GM13977 (cell line): ENCODE data around the gene MYO10.

Experiments used
- DNase-seq: peaks from one replicate; pipeline ENCODE4 v3.0.0; 2012; ENCODE audit warnings: low spot score
- in situ Hi-C: fragments of 300-500 bp; cut with MboI; formaldehyde crosslinking; loops from one replicate; pipeline ENCODE4 v1.12.0; 2022; ENCODE audit warnings: low sequenced_read_pairs, low pct_unique_long_range_greater_than_20kb, mixed read lengths, inconsistent platforms; ENCODE audit not compliant: unreplicated experiment
- TF ChIP-seq, protein P1 (sequence below): IDR thresholded peaks from 2 replicates; pipeline ENCODE4 v1.5.1; 2012; ENCODE audit warnings: mild to moderate bottlenecking, control low read depth; ENCODE audit not compliant: insufficient read depth; ENCODE audit errors: extremely low read depth, missing control alignments

MYO10 gene

DNA sequence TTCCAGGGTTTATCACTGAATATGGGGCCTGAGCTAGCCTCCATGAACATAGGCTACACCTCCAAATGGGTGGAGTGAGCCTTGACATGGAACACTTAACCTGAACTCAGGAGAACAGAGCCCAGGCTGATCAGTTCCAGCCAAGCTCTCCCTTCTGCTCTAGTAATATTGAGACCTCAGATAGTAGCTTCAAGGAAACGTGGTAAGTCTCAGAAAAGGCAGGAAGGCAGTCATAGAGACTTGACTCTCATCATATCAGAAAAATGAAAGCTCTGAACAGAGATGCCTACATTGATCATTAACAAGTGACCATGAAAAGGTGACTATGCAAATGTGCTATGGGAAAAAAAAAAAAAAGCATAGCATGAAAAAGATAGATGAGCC lies 40.5 kb upstream of the MYO10 start:
- in situ Hi-C loops = no loop called here
- TF ChIP-seq, protein P1, sequence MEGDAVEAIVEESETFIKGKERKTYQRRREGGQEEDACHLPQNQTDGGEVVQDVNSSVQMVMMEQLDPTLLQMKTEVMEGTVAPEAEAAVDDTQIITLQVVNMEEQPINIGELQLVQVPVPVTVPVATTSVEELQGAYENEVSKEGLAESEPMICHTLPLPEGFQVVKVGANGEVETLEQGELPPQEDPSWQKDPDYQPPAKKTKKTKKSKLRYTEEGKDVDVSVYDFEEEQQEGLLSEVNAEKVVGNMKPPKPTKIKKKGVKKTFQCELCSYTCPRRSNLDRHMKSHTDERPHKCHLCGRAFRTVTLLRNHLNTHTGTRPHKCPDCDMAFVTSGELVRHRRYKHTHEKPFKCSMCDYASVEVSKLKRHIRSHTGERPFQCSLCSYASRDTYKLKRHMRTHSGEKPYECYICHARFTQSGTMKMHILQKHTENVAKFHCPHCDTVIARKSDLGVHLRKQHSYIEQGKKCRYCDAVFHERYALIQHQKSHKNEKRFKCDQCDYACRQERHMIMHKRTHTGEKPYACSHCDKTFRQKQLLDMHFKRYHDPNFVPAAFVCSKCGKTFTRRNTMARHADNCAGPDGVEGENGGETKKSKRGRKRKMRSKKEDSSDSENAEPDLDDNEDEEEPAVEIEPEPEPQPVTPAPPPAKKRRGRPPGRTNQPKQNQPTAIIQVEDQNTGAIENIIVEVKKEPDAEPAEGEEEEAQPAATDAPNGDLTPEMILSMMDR = no peak
- DNase-seq = no peak

DNA sequence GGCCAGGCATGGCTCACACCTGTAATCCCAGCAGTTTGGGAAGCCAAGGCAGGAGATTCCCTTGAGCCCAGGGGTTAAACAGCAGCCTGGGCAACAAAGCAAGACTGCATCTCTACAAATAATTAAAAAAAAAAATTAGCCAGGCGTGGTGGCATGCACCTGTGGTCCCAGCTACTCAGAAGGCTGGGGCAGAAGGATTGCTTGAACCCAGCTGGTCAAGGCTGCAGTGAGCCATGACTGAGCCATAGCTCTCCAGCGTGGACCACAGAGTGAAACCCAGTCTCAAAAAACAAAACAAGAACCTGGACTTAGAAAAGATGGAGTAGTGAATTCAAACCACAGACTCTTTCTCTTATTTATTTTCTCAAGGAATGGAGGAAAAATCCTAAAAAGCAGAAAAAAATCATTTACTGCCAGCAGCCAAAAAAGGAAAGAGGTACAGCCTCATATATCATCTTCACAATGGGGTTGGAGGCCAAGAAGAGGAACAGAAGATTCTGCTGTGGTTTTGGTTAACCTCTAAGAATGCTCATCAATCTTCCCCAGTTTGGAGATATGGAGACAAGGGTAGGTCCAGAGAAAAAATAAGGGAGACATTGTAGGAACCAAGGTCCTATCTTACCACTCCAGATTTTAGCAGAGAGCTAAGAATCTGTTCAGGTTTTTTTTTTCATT lies 40.0 kb upstream of the MYO10 start:
- DNase-seq = no peak

DNA sequence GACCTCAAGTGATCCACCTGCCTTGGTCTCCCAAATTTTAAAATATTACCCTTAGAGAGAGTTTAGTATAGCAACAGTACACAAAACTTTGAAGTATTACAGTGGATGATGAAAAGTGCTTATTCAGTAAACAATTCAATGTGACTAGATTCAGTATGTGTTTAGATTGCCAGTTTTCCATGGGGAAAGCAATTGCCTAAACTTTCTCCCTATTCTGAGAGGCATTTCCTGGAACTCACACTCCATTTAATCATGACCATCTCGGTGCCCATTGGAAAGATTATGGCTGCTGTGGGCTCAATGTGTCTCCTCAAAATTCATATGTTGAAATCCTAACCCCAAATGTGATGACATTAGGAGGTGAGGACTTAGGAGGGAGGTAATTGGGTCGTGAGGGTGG lies 38.9 kb upstream of the MYO10 start:
- TF ChIP-seq, protein P1 = no peak
- DNase-seq = no peak
- in situ Hi-C loops = no loop called here

More for the DNA sequence above, 40.0 kb upstream of the MYO10 start:
- TF ChIP-seq, protein P1 = no peak
- in situ Hi-C loops = no loop called here

DNA sequence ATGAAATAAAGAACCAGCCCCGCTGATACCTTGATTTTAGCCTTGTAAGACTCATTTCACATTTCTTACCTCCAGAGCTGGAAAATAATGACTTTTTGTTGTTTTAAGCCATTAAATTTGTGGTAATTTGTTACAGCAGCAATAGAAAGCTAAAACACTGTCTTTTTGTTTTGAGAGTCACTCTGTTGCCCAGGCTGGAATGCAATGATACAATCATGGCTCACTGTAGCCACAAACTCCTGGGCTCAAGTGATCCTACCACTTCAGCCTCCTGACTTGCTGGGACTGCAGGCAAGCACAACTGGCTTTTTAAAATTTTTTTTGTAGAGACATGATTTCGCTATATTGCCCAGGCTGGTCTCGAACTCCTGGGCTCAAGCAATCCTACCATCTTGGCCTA lies 34.7 kb upstream of the MYO10 start:
- in situ Hi-C loops = no loop called here
- DNase-seq = no peak
- TF ChIP-seq, protein P1 = no peak

DNA sequence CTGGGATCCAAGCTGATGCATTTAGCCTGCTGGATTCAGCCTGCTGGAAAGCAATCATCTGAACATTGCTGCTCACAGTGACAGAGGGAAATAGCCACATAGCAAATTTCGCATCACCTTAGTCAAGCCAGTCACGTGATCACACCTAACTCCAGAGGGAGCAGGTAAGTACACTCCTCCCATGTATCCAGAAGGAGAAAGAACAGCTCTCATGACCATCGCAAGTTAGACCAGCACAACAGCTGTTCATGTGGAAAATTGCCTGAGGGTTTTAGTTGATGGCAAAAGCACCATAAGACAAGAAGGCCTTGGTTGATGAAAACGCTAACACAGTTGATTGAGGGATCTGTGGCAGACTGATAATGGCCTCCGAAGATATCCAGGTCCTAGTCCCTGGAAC lies 34.2 kb upstream of the MYO10 start:
- in situ Hi-C loops = no loop called here
- no peak for DNase-seq
- TF ChIP-seq, protein P1 = no peak

DNA sequence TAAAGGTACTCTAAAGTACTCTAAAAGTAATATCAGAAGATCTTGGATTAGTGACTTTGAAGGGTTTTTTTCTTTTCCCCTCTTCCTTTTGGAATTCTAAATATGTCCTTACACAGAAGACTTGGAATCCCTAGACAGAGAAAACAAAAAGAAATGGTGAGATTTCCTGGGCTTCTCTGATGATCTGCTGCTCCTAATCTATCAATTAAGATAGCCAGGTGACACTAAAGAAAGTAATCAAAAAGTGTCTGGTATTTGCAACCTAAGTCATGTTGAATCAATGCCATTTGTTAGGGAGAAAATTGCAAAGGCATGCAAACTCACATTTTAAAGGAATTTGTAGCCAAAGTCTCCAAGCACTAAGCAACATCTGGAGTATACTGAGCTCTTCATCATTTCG lies 29.5 kb upstream of the MYO10 start:
- TF ChIP-seq, protein P1 = no peak
- no peak for DNase-seq
- in situ Hi-C loops = no loop called here
